ENCODE measurements around the gene ALB. TPM values are rescaled to one million over a fixed set of nuclear protein-coding genes. Genes with fewer than 3 reads are reported as not detected.

ALB gene
- total and polyA plus RNA-seq, 8 donors = 179 to 1,006 (median 781) TPM

DNA sequence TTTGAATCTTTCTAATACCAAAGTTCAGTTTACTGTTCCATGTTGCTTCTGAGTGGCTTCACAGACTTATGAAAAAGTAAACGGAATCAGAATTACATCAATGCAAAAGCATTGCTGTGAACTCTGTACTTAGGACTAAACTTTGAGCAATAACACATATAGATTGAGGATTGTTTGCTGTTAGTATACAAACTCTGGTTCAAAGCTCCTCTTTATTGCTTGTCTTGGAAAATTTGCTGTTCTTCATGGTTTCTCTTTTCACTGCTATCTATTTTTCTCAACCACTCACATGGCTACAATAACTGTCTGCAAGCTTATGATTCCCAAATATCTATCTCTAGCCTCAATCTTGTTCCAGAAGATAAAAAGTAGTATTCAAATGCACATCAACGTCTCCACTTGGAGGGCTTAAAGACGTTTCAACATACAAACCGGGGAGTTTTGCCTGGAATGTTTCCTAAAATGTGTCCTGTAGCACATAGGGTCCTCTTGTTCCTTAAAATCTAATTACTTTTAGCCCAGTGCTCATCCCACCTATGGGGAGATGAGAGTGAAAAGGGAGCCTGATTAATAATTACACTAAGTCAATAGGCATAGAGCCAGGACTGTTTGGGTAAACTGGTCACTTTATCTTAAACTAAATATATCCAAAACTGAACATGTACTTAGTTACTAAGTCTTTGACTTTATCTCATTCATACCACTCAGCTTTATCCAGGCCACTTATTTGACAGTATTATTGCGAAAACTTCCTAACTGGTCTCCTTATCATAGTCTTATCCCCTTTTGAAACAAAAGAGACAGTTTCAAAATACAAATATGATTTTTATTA is 28.3 kb downstream of the ALB start:
- TF ChIP-seq, protein P1, sequence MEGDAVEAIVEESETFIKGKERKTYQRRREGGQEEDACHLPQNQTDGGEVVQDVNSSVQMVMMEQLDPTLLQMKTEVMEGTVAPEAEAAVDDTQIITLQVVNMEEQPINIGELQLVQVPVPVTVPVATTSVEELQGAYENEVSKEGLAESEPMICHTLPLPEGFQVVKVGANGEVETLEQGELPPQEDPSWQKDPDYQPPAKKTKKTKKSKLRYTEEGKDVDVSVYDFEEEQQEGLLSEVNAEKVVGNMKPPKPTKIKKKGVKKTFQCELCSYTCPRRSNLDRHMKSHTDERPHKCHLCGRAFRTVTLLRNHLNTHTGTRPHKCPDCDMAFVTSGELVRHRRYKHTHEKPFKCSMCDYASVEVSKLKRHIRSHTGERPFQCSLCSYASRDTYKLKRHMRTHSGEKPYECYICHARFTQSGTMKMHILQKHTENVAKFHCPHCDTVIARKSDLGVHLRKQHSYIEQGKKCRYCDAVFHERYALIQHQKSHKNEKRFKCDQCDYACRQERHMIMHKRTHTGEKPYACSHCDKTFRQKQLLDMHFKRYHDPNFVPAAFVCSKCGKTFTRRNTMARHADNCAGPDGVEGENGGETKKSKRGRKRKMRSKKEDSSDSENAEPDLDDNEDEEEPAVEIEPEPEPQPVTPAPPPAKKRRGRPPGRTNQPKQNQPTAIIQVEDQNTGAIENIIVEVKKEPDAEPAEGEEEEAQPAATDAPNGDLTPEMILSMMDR (IDR thresholded peaks at IDR 0.05) = no peak
- Histone ChIP-seq H3K4me3 (no peak overlapping the region), H3K27ac (peak overlapping the region in 1 of 4 donors; percentile 13), H3K36me3 (no peaks in the 10 kb centered on the region), H3K9me3 (no peaks in the 10 kb centered on the region), H3K27me3 (no peaks in the 10 kb centered on the region), H3K4me1 (peaks cover 0 to 11% (median 0%) of the 10 kb centered on the region in 3 donors)
- DNase-seq (no peak), FAIRE-seq (no peak), ATAC-seq (peak; percentile 40 to 86 (median 50))
- intact Hi-C loops (cut with DNase I) = no loop called here
- WGBS, 2 donors = 28 to 38% methylated on average over 5 of the region's 5 CpGs

DNA sequence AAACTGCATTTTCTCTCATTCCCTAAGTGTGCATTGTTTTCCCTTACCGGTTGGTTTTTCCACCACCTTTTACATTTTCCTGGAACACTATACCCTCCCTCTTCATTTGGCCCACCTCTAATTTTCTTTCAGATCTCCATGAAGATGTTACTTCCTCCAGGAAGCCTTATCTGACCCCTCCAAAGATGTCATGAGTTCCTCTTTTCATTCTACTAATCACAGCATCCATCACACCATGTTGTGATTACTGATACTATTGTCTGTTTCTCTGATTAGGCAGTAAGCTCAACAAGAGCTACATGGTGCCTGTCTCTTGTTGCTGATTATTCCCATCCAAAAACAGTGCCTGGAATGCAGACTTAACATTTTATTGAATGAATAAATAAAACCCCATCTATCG is 29.1 kb downstream of the ALB start:
- intact Hi-C loops (cut with DNase I) = no loop called here
- 41 to 45% methylated on average over 2 of the region's 2 CpGs for WGBS, 2 donors
- ATAC-seq (no peak), DNase-seq (no peak), FAIRE-seq (no peak)
- Histone ChIP-seq H3K36me3 (no peaks in the 10 kb centered on the region), H3K4me3 (no peak overlapping the region), H3K9me3 (no peaks in the 10 kb centered on the region), H3K27me3 (no peaks in the 10 kb centered on the region), H3K27ac (peak overlapping the region in 1 of 4 donors; percentile 13), H3K4me1 (peaks cover 0 to 11% (median 0%) of the 10 kb centered on the region in 3 donors)
- TF ChIP-seq, protein P1 (IDR thresholded peaks at IDR 0.05) = no peak

DNA sequence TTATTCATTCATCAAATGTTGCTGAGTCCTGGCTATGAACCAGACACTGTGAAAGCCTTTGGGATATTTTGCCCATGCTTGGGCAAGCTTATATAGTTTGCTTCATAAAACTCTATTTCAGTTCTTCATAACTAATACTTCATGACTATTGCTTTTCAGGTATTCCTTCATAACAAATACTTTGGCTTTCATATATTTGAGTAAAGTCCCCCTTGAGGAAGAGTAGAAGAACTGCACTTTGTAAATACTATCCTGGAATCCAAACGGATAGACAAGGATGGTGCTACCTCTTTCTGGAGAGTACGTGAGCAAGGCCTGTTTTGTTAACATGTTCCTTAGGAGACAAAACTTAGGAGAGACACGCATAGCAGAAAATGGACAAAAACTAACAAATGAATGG is 30.2 kb downstream of the ALB start:
- ATAC-seq = peak in 3 of 4 donors; percentile 41 to 48 (median 41)
- H3K27me3 ChIP-seq = no peaks in the 10 kb centered on the region
- no peak for FAIRE-seq

DNA sequence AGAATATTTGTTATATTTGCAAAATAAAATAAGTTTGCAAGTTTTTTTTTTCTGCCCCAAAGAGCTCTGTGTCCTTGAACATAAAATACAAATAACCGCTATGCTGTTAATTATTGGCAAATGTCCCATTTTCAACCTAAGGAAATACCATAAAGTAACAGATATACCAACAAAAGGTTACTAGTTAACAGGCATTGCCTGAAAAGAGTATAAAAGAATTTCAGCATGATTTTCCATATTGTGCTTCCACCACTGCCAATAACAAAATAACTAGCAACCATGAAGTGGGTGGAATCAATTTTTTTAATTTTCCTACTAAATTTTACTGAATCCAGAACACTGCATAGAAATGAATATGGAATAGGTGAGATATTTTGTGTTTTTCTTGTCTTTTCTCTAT is 31.9 kb downstream of the ALB start, which contains the start of gene AFP:
Gene AFP, plus strand, starts transcription at position 238 of the 400 bp plus-strand sequence. Its CDS starts 42 bp downstream, at position 280.
- WGBS, 2 donors = 88 to 89% methylated on average over 1 of the region's 1 CpG
- ATAC-seq = no peak
- DNase-seq = no peak
- intact Hi-C loops (cut with DNase I) = no loop called here
- peaks cover 0 to 11% (median 0%) of the 10 kb centered on the region in 3 donors for H3K4me1 ChIP-seq
- TF ChIP-seq, protein P1 (IDR thresholded peaks at IDR 0.05) = no peak
- no peaks in the 10 kb centered on the region for H3K27me3 ChIP-seq
- no peak within 1 kb of the TSS for H3K27ac ChIP-seq
- no peaks in the 10 kb centered on the region for H3K36me3 ChIP-seq
- no peaks in the 10 kb centered on the region for H3K9me3 ChIP-seq
- FAIRE-seq = no peak
- no peak within 1 kb of the TSS for H3K4me3 ChIP-seq

More for the DNA sequence above, 30.2 kb downstream of the ALB start:
- Histone ChIP-seq H3K27ac (no peak overlapping the region), H3K9me3 (no peaks in the 10 kb centered on the region), H3K4me1 (peaks cover 0 to 11% (median 0%) of the 10 kb centered on the region in 3 donors), H3K36me3 (no peaks in the 10 kb centered on the region), H3K4me3 (no peak overlapping the region)
- TF ChIP-seq, protein P1 (IDR thresholded peaks at IDR 0.05) = peak in 2 of 4 donors; percentile 9 to 23
- intact Hi-C loops (cut with DNase I) = no loop called here
- 57 to 68% methylated on average over 3 of the region's 3 CpGs for WGBS, 2 donors
- DNase-seq = no peak
